OCI-LY3 (cell line): Measurements from ENCODE around the gene PFN2.
A peak's percentile ranks its signal among the peaks of the same experiment; 100 is the strongest.
"Not testable (repeated sequence)": the region's sequence is repeated elsewhere in the genome, so short reads cannot be mapped to it uniquely, and the experiment has no call there.

Source experiments
- H2AFZ ChIP-seq: fragments of 200-600, 300-600 bp; shearing (Covaris generic); 2 replicates; pipeline ENCODE4 v1.6.0; 2014; ENCODE audit warnings: antibody characterized with exemption, low read depth, low read length
- H3K27ac ChIP-seq: fragments of 200-600, 300-600 bp; sonication (generic); 2 replicates; pipeline ENCODE4 v1.5.1; 2014; ENCODE audit warnings: mild to moderate bottlenecking, low read length, moderate library complexity, mixed read lengths
- H3K27me3 ChIP-seq: fragments of 200-600, 300-600 bp; sonication (generic); 2 replicates; pipeline ENCODE4 v1.6.1; 2014; ENCODE audit warnings: low read depth, low read length, mixed read lengths
- H3K36me3 ChIP-seq: fragments of 200-600, 300-600 bp; sonication (generic); replicated peaks from 2 replicates; pipeline ENCODE3; 2014; ENCODE audit warnings: low read depth, low read length, mixed read lengths
- H3K4me1 ChIP-seq: fragments of 300-600, 200-600 bp; sonication (generic); 2 replicates; pipeline ENCODE4 v1.6.1; 2014; ENCODE audit warnings: low read length, mixed read lengths
- H3K4me2 ChIP-seq: fragments of 200-600, 300-600 bp; sonication (generic); 2 replicates; pipeline ENCODE4 v1.6.1; 2014; ENCODE audit warnings: low read length, mixed read lengths
- H3K4me3 ChIP-seq: fragments of 300-600, 200-600 bp; sonication (generic); 2 replicates; pipeline ENCODE4 v1.5.1; 2014; ENCODE audit warnings: antibody characterized with exemption, mild to moderate bottlenecking, low read length, moderate library complexity
- H3K79me2 ChIP-seq: fragments of 300-600, 200-600 bp; shearing (Covaris generic); 2 replicates; pipeline ENCODE4 v1.6.1; 2014; ENCODE audit warnings: mild to moderate bottlenecking, low read length, mixed read lengths
- H3K9ac ChIP-seq: fragments of 300-600, 200-600 bp; shearing (Covaris generic); 2 replicates; pipeline ENCODE4 v1.6.0; 2014; ENCODE audit warnings: mild to moderate bottlenecking, low read length, moderate library complexity
- H3K9me3 ChIP-seq: fragments of 200-600, 300-600 bp; shearing (Covaris generic); 2 replicates; pipeline ENCODE4 v1.6.1; 2014; ENCODE audit warnings: low read length, mixed read lengths; ENCODE audit not compliant: insufficient read depth
- H4K20me1 ChIP-seq: fragments of 200-600, 300-600 bp; sonication (generic); 2 replicates; pipeline ENCODE4 v1.6.1; 2016; ENCODE audit warnings: low read length, mixed read lengths; ENCODE audit not compliant: insufficient read depth
- EZH2phosphoT487 ChIP-seq: fragments of 200-600 bp; shearing (Covaris generic); IDR thresholded peaks from 2 replicates; pipeline ENCODE4 v1.6.1; 2018; ENCODE audit warnings: antibody characterized with exemption, mixed run types, low read depth
- TF ChIP-seq, protein P1 (sequence below): fragments of 200-600, 300-600 bp; sonication (generic); IDR thresholded peaks from 2 replicates; pipeline ENCODE4 v1.5.1; 2014; ENCODE audit warnings: antibody characterized with exemption, low read length, low read depth

PFN2 gene

DNA sequence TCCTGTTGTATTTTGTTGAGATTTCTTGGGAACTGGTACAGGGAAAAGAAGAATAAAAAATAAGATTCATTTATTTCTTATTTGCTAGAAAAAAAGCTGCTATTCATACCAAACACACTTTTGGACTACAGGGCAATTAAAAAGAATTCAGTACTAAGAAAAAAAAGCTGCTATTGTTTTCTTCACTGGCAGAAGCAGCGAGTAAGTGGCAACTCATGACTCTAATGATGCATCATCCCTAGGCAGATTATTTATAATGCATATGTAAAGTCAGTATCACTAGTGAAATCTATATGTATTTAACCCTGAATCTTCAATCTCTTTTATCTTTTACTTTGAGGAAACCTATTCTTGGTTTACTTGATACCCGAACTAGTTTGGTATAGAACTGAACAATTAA is 15.2 kb downstream of the PFN2 start:
- Histone ChIP-seq H3K27me3 (no peaks in the 10 kb centered on the region), H4K20me1 (no peaks in the 10 kb centered on the region; the same call in 1 of the 2 replicates), H2AFZ (no peak overlapping the region), H3K4me3 (no peak overlapping the region), H3K79me2 (no peaks in the 10 kb centered on the region), H3K36me3 (peaks cover 7% of the 10 kb centered on the region), H3K4me1 (peaks cover 9% of the 10 kb centered on the region), H3K9me3 (no peaks in the 10 kb centered on the region), H3K4me2 (no peak overlapping the region), H3K9ac (no peak overlapping the region), H3K27ac (no peak overlapping the region)
- TF ChIP-seq, protein P1, sequence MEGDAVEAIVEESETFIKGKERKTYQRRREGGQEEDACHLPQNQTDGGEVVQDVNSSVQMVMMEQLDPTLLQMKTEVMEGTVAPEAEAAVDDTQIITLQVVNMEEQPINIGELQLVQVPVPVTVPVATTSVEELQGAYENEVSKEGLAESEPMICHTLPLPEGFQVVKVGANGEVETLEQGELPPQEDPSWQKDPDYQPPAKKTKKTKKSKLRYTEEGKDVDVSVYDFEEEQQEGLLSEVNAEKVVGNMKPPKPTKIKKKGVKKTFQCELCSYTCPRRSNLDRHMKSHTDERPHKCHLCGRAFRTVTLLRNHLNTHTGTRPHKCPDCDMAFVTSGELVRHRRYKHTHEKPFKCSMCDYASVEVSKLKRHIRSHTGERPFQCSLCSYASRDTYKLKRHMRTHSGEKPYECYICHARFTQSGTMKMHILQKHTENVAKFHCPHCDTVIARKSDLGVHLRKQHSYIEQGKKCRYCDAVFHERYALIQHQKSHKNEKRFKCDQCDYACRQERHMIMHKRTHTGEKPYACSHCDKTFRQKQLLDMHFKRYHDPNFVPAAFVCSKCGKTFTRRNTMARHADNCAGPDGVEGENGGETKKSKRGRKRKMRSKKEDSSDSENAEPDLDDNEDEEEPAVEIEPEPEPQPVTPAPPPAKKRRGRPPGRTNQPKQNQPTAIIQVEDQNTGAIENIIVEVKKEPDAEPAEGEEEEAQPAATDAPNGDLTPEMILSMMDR: no peak
- TF ChIP-seq EZH2phosphoT487: no peak

DNA sequence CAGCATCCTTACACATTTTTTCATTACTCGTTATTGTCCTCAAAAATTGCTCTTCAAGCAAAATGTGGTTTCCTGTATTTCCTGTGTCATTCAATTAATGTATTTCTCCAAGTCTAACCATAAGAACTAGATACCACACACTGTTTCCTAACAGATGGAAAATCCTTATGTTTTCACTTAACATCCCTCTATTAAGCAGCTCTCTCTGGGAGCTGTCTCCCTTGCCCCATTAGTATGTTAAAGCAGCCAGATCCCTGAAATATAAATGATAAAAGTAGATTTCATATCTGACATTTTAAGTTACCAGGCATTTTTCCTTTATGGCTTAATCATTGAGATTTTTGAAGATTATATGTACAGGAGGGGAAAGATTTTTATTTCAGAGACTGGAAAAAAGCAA is 15.9 kb downstream of the PFN2 start:
- Histone ChIP-seq H3K27ac (no peak overlapping the region), H3K79me2 (no peaks in the 10 kb centered on the region), H3K9ac (no peak overlapping the region), H2AFZ (no peak overlapping the region), H3K36me3 (peaks cover 7% of the 10 kb centered on the region), H3K9me3 (no peaks in the 10 kb centered on the region), H3K4me3 (no peak overlapping the region), H3K4me2 (no peak overlapping the region), H4K20me1 (no peaks in the 10 kb centered on the region; the same call in 1 of the 2 replicates), H3K4me1 (peaks cover 9% of the 10 kb centered on the region), H3K27me3 (no peaks in the 10 kb centered on the region)
- TF ChIP-seq, protein P1: no peak
- TF ChIP-seq EZH2phosphoT487: no peak

DNA sequence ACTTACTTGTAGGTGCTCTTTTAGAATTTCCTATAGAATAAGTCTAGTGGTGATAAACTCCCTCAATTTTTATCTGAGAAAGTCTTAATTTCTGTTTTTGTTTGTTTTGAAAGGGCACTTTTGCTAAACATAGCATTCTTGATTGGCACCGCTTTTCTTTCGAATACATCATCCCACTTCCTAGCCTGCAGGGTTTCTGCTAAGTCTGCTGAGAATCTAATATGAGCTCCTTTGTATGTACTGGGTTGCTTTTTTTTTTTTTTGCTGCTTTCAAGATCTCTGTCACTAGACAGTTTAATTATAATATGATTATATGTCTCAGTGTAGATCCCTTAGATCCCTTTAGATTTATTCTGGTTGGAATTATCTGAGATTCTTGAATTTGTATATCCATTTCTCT is 21.5 kb downstream of the PFN2 start:
- Histone ChIP-seq H3K9ac (no peak overlapping the region), H3K4me1 (peaks cover 12% of the 10 kb centered on the region), H3K4me2 (no peak overlapping the region), H4K20me1 (peaks cover 16% of the 10 kb centered on the region), H3K27ac (no peak overlapping the region), H3K4me3 (no peak overlapping the region), H2AFZ (no peak overlapping the region), H3K9me3 (no peaks in the 10 kb centered on the region), H3K79me2 (no peaks in the 10 kb centered on the region), H3K27me3 (no peaks in the 10 kb centered on the region), H3K36me3 (peaks cover 7% of the 10 kb centered on the region)
- TF ChIP-seq EZH2phosphoT487: no peak
- TF ChIP-seq, protein P1: no peak

DNA sequence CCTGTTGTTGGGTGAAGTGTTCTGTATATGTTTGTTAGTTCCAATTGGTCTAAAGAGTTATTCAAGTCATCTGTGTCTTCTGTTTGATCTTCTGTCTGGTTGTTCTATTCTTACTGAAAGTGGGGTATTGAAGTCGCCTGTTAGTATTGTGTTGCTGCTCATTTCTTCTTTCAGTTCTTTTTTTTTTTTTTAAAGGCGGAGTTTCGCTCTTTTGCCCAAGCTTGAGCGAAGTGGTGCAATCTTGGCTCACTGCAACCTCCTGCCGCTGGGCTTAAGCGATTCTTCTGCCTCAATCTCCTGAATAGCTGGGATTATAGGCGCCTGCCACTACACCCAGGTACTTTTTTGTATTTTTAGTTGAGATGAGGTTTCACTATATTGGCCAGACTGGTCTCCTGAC is 23.5 kb downstream of the PFN2 start:
- Histone ChIP-seq H2AFZ (no peak overlapping the region), H3K4me1 (peaks cover 12% of the 10 kb centered on the region), H3K27ac (no peak overlapping the region), H3K36me3 (peaks cover 11% of the 10 kb centered on the region), H3K4me3 (no peak overlapping the region), H3K4me2 (peak overlapping the region; percentile 53), H3K9ac (no peak overlapping the region), H3K79me2 (0 out of 2 replicates have a peak, but pooled peaks cover 2% of the 10 kb centered on the region), H3K9me3 (no peaks in the 10 kb centered on the region), H3K27me3 (no peaks in the 10 kb centered on the region), H4K20me1 (peaks cover 16% of the 10 kb centered on the region)
- no peak for TF ChIP-seq EZH2phosphoT487
- TF ChIP-seq, protein P1: no peak

DNA sequence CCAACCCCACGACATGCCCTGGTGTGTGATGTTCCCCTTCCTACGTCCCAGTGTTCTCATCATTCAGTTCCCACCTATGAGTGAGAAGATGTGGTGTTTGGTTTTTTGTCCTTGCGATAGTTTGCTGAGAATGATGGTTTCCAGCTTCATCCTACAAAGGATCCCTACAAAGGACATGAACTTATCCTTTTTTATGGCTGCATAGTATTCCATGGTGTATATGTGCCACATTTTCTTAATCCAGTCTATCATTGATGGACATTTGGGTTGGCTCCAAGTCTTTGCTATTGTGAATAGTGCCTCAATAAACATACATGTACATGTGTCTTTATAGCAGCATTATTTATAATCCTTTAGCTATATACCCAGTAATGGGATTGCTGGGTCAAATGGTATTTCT is 26.7 kb downstream of the PFN2 start:
- not testable (repeated sequence) for H3K9ac ChIP-seq, H3K4me3 ChIP-seq, H3K4me2 ChIP-seq, H3K79me2 ChIP-seq, H3K9me3 ChIP-seq, H3K27me3 ChIP-seq, H2AFZ ChIP-seq, H3K36me3 ChIP-seq, H3K27ac ChIP-seq
- Histone ChIP-seq H3K4me1 (peaks cover 12% of the 10 kb centered on the region), H4K20me1 (peaks cover 16% of the 10 kb centered on the region; the same call in 1 of the 2 replicates)
